A204.1 (cell line): Measurements from ENCODE around the gene CAMTA1.

Source experiments
- FAIRE-seq: peaks from 2 replicates; lab custom pipeline; 2012; peaks lifted over from hg19 to GRCh38; lab: Jason Lieb, UNC

The CAMTA1 gene

GRCh38 chr1:7458946-7459345 is 673.7 kb downstream of the CAMTA1 start:
- FAIRE-seq, result no peak

DNA sequence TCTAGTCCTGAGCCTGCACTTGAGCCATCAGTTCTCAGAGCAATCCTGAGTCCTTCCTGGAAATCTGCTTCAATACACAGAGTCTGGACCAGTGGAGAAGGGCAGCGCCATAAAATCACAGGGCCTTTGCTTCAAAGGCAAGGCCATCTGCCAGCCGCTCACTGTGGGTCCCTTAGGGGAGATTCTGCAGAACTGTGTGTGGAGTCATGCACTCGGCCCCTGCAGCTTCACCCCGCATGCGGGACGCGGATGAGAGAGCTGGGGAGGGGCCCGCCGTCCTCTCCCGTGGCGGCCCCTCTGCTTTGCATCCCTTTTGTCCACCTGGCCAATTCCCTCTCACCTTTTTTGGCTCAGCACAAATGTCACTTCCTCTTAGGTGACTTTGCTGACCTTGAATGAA is 674.7 kb downstream of the CAMTA1 start:
- FAIRE-seq, result no peak

DNA sequence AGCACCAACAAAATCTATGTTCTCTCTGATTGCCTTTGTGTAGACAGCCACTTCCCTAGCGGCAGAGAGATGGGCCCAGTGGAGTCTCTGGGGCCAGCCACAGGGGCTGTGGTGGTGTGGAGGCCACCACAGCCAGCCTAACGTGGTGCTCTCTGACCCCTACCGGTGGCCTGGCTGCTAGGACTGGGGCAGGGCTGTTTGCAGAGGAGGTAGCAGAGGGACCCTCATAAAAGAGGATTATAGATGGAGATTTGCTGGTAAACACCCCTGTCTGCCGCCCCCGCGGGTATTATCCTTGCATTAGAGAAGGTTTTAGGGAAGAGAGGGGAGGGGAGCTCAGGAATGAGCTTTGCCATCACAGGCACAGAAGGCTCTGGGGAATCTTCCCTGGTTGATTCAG is 675.6 kb downstream of the CAMTA1 start:
- no peak for FAIRE-seq

GRCh38 chr1:7462617-7463016 is 677.4 kb downstream of the CAMTA1 start:
- no peak for FAIRE-seq

DNA sequence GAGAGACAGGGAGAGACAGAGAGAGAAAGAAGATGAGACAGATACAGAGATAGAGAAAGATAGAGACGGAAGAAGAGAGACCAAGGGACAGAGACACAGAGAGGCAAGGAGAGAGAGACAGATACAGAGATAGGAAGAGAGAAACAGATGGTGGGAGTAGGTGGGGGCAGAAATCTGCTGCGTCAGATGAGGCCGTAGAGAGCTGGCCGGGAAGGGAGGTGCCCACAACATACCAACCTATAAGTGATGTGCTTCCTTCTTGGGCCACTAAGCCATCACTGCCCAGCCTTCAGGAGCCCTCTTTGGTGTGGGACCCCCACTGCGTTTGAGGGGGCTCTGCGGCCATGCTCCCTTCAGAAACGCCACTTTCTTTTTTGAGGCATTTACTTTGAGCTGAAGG is 678.3 kb downstream of the CAMTA1 start:
- no peak for FAIRE-seq

- FAIRE-seq, result no peak
Measured at GRCh38 chr1:7464736-7465135, 679.5 kb downstream of the CAMTA1 start.

DNA sequence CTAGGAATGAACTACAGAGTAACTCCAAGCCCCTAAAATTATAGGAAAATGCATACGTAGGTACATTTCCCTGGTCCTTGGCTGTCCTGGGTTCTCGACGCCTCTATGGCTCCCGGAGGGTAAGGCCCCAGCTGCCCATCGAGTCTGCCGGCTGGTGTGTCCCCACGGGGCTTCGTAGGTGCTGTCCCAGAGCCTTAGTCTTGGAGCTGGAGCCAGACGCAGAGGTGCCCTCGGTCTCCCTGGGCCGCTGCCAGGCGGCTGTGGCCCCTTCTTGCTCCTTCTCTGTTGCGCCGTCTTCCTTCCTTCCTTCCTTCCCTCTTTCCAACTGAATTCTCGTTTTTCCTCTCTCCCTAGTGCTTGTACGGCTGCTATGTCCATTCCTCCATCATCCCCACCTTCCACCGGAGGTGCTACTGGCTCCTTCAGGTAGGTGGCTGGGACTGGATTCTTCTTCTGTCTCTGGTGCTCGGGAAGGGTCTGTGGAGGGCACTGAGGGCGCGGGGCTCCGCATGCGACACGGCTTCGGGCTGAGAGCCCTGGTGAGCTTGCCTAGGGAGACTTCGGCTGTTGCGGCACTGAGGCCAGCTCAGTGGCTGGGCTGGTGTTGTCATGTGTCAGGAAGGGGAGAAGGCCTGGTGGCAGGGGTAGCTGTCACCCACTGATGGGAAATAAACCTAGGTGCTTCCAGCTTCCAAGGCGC is 682.4 kb downstream of the CAMTA1 start:
- FAIRE-seq, result no peak

GRCh38 chr1:7468248-7468647 is 683.0 kb downstream of the CAMTA1 start:
- FAIRE-seq, result no peak

DNA sequence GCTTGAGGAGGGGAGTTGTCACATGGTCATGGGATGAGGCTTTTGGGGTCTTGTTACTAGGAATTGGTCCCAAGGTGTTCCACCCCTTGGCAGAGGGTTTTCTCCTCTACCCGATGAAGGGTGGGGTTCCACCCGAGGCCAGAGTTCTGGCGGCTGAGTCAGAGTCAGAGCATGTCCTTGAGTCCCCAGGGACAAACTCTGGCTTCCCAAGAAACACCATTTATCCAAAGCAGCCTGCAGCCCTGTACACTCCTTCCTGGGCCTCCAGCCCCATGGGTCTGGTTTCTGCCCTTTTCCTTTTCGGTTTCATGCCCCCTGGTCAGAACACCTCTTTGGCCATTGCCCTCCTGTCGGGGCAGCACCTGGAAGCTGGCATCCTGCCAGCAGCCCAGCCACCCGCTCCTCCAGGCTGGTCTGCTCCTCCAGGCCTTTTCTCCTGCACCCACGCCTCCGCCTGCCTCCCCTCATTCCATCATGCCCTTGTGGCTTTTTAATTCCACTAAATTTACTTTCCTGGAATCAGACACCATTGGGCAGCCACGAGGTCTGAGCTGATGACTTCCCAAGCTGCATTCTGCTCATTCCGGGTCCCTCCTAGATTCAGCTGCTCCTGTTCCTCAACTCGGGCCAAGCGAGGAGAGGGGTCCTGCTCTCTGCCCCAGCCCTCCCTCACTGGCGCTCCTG is 684.1 kb downstream of the CAMTA1 start:
- no peak for FAIRE-seq

DNA sequence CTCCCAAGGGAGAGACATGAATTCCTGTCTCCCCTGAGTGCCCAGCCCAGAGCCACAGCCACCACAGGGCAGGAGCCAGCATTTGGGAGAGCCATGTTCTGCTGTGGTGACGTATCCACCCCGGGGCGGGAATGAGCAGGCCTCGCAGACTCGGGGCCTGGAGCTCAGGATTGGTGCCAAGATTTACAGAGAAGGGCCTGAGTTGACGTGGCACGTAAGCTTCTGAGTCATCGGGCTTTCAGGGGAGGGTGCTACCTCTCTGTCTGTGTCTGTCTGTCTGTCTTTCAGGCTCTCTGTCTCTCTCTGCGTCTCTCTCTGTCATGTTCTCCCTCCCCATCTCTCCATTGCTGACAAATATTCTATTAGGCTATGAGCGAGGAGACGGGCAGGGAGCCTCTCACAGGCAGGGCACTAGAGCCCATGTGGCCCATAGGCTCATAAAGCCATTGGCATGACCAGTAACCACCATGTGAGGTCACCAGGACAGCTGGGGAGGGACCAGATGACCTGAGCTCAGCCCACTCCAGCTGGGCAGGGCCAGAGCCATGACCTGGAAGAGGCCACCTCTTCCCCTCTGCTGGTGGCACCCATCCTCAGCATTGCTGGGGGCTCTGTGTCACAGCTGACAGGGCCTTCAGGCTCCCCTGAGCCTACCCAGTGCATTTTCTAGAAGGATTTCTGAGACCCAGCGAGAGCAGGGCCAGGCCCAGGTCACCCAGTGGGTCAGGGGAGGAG is 685.8 kb downstream of the CAMTA1 start:
- no peak for FAIRE-seq

- no peak for FAIRE-seq
Measured at GRCh38 chr1:7471836-7472235, 686.6 kb downstream of the CAMTA1 start.

GRCh38 chr1:7473223-7474142 is 688.2 kb downstream of the CAMTA1 start:
- no peak for FAIRE-seq

GRCh38 chr1:7474143-7474490 is 688.9 kb downstream of the CAMTA1 start:
- no peak for FAIRE-seq

GRCh38 chr1:7474786-7475502 is 689.7 kb downstream of the CAMTA1 start:
- peak; percentile 51 for FAIRE-seq

DNA sequence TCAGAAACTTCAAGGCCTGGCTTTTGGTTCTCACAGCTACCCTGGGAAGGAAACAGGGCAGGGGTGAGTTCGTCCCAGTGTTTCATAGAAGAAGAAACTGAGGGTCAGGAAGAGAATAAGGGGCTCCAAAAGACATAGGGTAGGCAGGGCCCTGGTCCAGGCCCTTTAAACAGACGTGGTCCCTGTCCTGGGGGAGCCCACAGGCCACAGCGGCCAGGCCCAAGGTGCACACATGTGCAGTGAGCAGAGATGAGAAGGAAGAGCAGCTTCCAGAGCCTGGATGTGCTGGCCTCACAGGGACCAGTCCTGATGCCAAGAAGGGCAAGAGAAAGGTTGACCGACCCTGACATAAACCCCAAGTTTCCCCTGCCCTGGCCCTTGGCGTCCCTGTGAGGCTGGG is 690.4 kb downstream of the CAMTA1 start:
- FAIRE-seq, result no peak

DNA sequence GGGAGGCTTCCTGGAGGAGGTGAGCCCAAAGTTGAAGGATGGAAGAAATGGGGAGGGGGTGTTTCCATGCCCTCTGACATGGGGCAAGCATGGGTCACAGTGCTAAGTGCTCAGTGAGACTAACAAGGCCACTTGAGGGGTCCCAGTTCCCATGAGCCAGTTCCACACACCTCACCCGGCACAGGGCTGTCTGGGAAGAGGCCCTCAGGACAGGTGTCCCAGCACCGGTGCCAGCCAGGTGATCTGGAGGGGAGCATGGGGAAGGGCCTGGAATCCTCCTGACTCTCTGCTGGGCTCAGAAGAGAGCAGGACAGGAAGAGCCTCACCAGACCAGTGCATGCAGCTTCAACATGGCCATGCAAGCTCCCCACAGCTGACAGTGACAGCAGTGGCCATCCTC is 691.1 kb downstream of the CAMTA1 start:
- no peak for FAIRE-seq

GRCh38 chr1:7476861-7477547 is 691.8 kb downstream of the CAMTA1 start:
- peak; percentile 67 for FAIRE-seq

- no peak for FAIRE-seq
Measured at GRCh38 chr1:7477593-7477992, 692.3 kb downstream of the CAMTA1 start.

- FAIRE-seq, result no peak
Measured at GRCh38 chr1:7478142-7478790, 693.0 kb downstream of the CAMTA1 start.

- FAIRE-seq, result no peak
Measured at GRCh38 chr1:7478809-7479499, 693.7 kb downstream of the CAMTA1 start.
